ACC112 (cell line): Measurements from ENCODE around the gene RHNO1.

Source experiments
- H2AFZ ChIP-seq: fragments of 200-600 bp; sonication (generic); one replicate; pipeline ENCODE4 v1.6.0; 2017; ENCODE audit warnings: antibody characterized with exemption, low read length; ENCODE audit not compliant: unreplicated experiment
- H3K27ac ChIP-seq: fragments of 200-600 bp; sonication (generic); 2 replicates; pipeline ENCODE4 v1.5.1; 2014; ENCODE audit warnings: low read depth, mild to moderate bottlenecking, antibody characterized with exemption, low read length, moderate library complexity
- H3K27me3 ChIP-seq: fragments of 200-600 bp; sonication (generic); 2 replicates; pipeline ENCODE4 v1.6.1; 2014; ENCODE audit warnings: mild to moderate bottlenecking, antibody characterized with exemption, low read length, moderate library complexity, mixed read lengths; ENCODE audit not compliant: insufficient read depth
- H3K36me3 ChIP-seq: fragments of 200-600 bp; sonication (generic); 2 replicates; pipeline ENCODE4 v1.6.1; 2016; ENCODE audit warnings: mild to moderate bottlenecking, antibody characterized with exemption, low read length, moderate library complexity, mixed read lengths; ENCODE audit not compliant: insufficient read depth
- H3K4me1 ChIP-seq: fragments of 200-600 bp; sonication (generic); one replicate; pipeline ENCODE4 v1.6.1; 2016; ENCODE audit warnings: low read length, mixed read lengths; ENCODE audit not compliant: insufficient read depth, unreplicated experiment, control insufficient read depth
- H3K4me3 ChIP-seq: fragments of 200-600 bp; sonication (generic); 2 replicates; pipeline ENCODE4 v1.5.1; 2014; ENCODE audit warnings: mild to moderate bottlenecking, low read depth, low read length
- H3K79me2 ChIP-seq: fragments of 200-600 bp; sonication (generic); one replicate; pipeline ENCODE4 v1.6.0; 2016; ENCODE audit warnings: low read length; ENCODE audit not compliant: control insufficient read depth, unreplicated experiment, insufficient read depth

RHNO1 gene

DNA sequence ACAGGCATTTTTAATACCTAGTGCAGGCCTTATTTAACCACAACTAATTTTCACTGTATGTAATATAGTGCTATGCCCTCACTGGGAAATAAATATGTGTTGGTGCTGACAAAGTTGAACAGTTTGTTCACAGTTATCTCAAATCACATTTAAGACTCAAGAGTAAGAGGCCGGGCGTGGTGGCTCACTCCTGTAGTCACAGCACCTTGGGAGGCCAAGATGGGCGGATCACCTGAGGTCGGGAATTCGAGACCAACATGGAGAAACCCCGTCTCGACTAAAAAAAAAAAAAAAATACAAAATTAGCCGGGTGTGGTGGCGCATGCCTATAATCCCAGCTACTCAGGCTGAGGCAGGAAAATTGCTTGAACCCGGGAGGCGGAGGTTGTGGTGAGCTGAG is 59.3 kb downstream of the RHNO1 start:
- peaks cover 20% of the 10 kb centered on the region for H3K36me3 ChIP-seq
- no peak overlapping the region for H2AFZ ChIP-seq
- no peaks in the 10 kb centered on the region for H3K27me3 ChIP-seq
- no peaks in the 10 kb centered on the region for H3K79me2 ChIP-seq
- H3K4me1 ChIP-seq, result no peaks in the 10 kb centered on the region
- H3K4me3 ChIP-seq, result no peak overlapping the region
- H3K27ac ChIP-seq, result no peak overlapping the region

DNA sequence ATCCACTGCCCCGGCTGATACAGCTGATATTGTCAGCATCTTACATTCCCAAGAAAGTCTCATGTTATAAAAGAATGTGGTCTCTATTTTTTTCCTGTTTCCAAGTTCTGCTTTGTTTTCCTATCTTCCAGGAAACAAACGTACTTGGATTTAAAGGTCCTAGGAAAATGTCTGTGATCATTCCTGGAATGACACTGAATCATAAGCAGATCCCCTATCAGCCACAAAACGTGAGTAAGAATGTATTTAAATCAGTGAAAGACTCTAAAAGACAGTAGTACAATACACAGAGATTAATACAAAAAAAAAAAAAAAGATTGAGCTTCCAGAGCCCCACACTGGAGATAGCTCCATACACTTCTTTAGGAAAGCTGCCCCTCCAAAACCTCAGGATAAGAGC is 60.5 kb downstream of the RHNO1 start:
- Histone ChIP-seq H2AFZ (no peak overlapping the region), H3K4me1 (no peaks in the 10 kb centered on the region), H3K4me3 (no peak overlapping the region), H3K79me2 (no peaks in the 10 kb centered on the region), H3K27me3 (no peaks in the 10 kb centered on the region), H3K36me3 (peaks cover 15% of the 10 kb centered on the region), H3K27ac (no peak overlapping the region)
